Uterus (tissue), 2 donors: Measurements from ENCODE around the gene NXPH4.

ENCODE experiments used
- POLR2A ChIP-seq, 2 donors: fragments of 450-650 bp; IDR thresholded peaks; one replicate each; pipeline ENCODE4 v1.6.1; 2016; ENCODE audit warnings: antibody characterized with exemption in 2 of 2, mild to moderate bottlenecking in 1 of 2, moderate library complexity in 1 of 2
- TF ChIP-seq, protein P1 (sequence below), 4 experiments: fragments of 200-600 bp in 2 of 4; fragments of 450-650 bp in 2 of 4; sonication (generic) in 2 of 4; IDR thresholded peaks; one replicate each; pipeline ENCODE4 v1.5.1; 2016 to 2019; ENCODE audit warnings: antibody characterized with exemption in 4 of 4, mild to moderate bottlenecking in 2 of 4, moderate library complexity in 1 of 4

DNA sequence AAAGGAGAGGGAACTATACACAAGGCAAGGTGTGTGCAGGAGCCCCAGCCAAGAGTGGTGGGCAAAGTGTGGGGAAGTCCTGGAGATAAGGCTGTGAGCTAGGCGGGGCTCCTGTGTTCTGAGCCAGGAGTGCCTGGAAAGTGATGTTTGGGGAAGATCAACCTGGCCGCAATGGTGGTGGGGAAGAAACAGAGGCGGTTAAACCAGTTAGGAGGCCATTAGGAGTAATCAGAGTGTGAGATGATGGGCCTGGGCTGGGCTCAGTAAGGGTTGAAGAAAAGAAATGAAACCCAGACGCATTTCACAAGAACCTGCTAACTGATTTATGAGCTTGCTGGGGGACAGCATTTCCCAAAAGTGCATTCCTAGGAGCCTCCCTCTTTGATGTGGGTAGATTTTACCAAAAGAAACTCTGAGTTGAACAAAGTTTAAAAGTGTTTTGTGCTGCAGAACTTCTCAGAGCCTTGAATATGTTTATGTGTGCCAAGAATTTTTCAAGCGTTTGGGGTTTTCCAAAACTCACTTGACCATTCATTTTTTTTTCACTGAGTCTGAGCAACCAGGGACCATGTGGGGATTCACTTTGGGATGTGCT is 34.9 kb upstream of the NXPH4 start:
- TF ChIP-seq, protein P1, sequence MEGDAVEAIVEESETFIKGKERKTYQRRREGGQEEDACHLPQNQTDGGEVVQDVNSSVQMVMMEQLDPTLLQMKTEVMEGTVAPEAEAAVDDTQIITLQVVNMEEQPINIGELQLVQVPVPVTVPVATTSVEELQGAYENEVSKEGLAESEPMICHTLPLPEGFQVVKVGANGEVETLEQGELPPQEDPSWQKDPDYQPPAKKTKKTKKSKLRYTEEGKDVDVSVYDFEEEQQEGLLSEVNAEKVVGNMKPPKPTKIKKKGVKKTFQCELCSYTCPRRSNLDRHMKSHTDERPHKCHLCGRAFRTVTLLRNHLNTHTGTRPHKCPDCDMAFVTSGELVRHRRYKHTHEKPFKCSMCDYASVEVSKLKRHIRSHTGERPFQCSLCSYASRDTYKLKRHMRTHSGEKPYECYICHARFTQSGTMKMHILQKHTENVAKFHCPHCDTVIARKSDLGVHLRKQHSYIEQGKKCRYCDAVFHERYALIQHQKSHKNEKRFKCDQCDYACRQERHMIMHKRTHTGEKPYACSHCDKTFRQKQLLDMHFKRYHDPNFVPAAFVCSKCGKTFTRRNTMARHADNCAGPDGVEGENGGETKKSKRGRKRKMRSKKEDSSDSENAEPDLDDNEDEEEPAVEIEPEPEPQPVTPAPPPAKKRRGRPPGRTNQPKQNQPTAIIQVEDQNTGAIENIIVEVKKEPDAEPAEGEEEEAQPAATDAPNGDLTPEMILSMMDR (IDR thresholded peaks at IDR 0.05), result no peak
- no peak for TF ChIP-seq POLR2A (IDR thresholded peaks at IDR 0.05)
